ENCODE results near the gene FAAP100.
"Not testable (repeated sequence)": the region's sequence is repeated elsewhere in the genome, so short reads cannot be mapped to it uniquely, and the experiment has no call there.

The FAAP100 gene, protein sequence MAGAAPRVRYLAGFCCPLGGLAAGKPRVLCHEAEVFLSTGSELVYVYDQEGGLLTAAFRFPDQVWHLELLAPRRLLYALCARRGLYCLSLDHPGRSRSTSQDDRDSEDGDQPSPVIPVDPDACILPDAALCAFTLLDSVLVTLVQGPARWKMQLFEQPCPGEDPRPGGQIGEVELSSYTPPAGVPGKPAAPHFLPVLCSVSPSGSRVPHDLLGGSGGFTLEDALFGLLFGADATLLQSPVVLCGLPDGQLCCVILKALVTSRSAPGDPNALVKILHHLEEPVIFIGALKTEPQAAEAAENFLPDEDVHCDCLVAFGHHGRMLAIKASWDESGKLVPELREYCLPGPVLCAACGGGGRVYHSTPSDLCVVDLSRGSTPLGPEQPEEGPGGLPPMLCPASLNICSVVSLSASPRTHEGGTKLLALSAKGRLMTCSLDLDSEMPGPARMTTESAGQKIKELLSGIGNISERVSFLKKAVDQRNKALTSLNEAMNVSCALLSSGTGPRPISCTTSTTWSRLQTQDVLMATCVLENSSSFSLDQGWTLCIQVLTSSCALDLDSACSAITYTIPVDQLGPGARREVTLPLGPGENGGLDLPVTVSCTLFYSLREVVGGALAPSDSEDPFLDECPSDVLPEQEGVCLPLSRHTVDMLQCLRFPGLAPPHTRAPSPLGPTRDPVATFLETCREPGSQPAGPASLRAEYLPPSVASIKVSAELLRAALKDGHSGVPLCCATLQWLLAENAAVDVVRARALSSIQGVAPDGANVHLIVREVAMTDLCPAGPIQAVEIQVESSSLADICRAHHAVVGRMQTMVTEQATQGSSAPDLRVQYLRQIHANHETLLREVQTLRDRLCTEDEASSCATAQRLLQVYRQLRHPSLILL

DNA sequence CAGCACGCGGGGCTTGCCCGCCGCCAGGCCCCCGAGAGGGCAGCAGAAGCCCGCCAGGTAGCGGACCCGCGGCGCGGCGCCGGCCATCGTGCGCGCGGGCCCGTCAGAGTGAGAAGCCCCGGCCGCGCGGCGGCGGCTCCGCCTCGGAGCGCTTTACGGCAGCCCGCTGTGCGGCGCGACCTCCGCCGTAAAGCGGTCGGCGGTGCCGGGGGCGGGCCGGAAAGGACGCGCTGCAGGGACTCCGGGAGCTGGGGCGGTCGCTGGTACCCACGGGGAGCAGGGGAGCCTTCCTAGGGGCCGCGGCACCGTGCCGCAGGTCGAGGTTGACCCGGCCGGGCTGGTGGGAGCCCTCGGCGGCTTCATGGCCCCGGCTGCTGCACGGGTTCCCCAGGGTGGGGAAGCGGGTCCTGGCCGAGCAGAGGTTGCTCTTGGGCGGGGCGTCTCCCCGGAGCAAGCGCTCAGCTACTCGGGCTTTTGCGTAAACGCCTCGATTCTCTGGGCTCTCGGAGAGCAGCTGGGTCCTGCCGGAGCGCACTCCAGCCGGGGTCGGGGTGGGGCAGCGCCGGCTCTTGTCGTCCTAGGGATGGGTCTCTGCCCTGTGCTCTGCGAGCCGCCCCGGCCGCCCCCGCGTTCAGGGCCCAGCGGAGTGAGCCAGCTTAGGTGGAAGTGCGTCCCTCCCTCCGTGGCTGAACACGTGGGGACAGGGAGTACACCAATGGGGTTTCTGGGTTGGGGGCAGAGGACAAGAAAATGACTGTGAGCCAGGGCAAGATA, at the start of gene FAAP100:
Gene FAAP100, minus strand, starts transcription at position 110 of the 774 bp plus-strand sequence. Its CDS starts 23 bp downstream, at position 87.
- Mint-ChIP-seq H3K9me3 (no peaks in the 10 kb centered on the region), H3K36me3 (no peaks in the 10 kb centered on the region), H3K4me3 (peak within 1 kb of the TSS; percentile 92), H3K27ac (peak within 1 kb of the TSS; percentile 86), H3K27me3 (no peaks in the 10 kb centered on the region), H3K4me1 (peaks cover 40% of the 10 kb centered on the region)

DNA sequence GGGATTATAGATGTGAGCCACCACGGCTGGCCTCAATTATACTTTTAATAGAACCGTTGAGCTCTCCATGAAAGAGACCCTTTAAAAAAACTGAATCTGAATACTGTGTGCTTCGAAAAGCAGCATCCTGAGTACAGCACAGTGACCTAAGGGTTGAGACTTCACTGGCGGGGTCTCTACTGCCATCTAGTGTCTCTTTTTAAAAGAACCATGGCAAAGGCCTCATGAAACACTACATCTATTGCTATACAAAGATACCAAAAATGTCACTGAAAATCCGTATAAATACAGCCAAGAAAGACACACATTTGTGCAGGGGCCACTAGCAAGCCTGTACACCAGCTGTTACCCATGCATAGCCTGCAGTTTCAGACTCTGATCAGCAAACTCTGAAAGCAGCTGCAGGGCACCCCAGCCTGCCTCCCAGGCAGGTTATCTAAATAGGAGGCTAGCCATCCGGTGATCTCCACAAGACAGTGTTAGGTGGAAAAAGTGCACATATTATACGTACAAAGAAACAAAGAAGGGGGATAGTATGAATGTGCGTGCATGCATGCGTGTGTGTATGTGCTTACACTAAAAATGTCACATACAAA, 49.5 kb upstream of the FAAP100 start:
- peak overlapping the region; percentile 41 for H3K27ac Mint-ChIP-seq
- H3K9me3 Mint-ChIP-seq: no peaks in the 10 kb centered on the region
- no peaks in the 10 kb centered on the region for H3K27me3 Mint-ChIP-seq
- H3K4me1 Mint-ChIP-seq: peaks cover 6% of the 10 kb centered on the region
- no peak overlapping the region for H3K4me3 Mint-ChIP-seq
- H3K36me3 Mint-ChIP-seq: peaks cover 15% of the 10 kb centered on the region

DNA sequence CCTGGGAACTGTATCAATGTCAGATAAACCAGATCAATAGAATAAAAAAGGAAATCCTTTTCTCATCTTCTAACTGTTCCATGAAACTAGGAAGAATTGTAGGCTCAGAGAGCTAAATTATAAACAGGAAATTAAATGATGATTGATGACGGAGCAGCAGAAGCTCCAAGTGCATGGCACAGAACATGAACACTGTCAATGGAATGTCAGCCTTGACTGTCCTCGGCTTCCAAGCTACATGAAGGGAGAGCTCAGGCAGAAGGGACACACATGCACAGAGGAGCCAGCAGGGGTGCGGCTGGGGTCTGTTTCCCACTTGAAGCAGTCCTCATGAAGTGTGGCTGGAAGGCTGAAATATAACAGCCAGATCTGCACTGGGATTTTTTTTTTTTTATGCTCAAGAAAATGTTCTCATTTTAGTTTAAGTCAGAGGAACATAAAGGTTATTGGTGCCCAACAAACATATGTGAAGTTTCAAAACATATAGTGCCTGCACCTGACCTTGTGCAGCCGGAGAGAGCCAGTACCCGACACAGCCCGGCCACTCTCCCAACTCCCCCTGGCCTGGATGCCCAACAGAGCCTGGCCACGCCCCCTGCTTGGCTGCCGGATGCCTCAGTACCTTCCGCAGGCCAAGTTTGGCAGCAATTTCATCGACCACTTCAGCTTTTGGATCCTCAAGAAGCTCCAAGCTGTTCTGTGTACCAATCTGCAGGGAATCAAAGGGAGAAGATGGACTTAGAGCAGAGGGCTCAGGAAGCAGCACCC, 47.8 kb upstream of the FAAP100 start:
- Mint-ChIP-seq H3K36me3 (peaks cover 11% of the 10 kb centered on the region), H3K4me1 (peaks cover 6% of the 10 kb centered on the region)

DNA sequence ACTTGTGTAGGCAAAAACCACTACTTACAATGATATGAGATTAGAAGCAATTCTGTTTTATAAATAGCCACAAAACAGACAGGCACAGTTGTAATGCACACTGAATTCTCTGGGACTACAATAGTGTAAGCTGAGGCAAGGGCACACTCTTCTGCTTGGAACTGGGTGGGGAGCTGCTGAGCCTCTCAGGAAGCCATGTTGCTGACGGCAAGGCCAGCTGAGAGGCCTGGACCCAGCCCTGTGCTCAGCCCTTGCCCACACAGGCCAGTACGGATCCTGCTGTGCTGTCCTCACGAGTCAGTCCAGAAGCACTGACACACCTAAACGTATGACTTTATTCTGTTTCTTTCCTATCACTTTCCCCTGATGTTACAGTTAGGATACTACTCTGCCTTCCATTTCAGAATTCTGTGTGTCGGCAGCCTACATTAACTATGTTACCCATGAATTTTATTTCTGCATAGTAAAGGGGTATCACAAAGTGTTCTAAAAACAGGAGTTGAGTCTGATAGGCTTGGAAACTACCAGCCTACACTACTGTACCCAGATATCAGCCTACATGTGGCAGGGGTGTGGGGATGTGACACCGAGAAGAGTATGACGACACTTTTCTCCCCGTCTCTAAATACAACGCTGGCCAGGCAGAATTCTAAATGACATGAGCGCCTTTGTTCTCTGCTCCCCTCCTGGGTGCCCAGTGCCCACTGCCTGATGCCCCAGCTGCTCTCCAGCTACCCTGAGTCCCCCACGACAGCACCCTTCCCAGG, 41.1 kb upstream of the FAAP100 start:
- no peaks in the 10 kb centered on the region for H3K4me1 Mint-ChIP-seq
- H3K36me3 Mint-ChIP-seq: peaks cover 10% of the 10 kb centered on the region
- H3K9me3 Mint-ChIP-seq: no peaks in the 10 kb centered on the region
- no peak overlapping the region for H3K27ac Mint-ChIP-seq
- H3K27me3 Mint-ChIP-seq: no peaks in the 10 kb centered on the region
- no peak overlapping the region for H3K4me3 Mint-ChIP-seq

More for the DNA sequence above, 47.8 kb upstream of the FAAP100 start:
- H3K27ac Mint-ChIP-seq: no peak overlapping the region
- no peaks in the 10 kb centered on the region for H3K27me3 Mint-ChIP-seq
- no peak overlapping the region for H3K4me3 Mint-ChIP-seq
- H3K9me3 Mint-ChIP-seq: no peaks in the 10 kb centered on the region

DNA sequence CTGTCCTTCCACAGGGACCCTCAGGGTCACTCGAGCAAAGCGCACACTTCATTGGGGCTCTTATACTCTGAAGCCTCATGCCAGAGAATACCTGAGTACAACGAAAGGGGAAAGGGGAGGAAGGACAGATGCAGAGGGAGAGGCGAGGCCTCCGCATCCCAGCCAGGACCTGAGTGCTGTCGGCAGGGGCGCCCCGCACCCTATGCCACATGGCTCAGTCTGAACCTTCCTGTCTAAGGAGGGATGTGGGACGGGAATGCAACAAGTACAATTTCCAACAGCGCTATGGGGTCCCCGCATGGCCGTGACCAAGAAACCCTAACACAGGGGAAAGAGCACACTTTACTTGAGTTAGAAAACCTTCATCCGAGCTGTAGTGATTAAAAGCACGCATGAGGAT, 39.8 kb upstream of the FAAP100 start:
- Mint-ChIP-seq H3K27me3 (no peaks in the 10 kb centered on the region), H3K27ac (no peak overlapping the region), H3K4me3 (no peak overlapping the region), H3K9me3 (no peaks in the 10 kb centered on the region), H3K4me1 (no peaks in the 10 kb centered on the region), H3K36me3 (peaks cover 10% of the 10 kb centered on the region)

DNA sequence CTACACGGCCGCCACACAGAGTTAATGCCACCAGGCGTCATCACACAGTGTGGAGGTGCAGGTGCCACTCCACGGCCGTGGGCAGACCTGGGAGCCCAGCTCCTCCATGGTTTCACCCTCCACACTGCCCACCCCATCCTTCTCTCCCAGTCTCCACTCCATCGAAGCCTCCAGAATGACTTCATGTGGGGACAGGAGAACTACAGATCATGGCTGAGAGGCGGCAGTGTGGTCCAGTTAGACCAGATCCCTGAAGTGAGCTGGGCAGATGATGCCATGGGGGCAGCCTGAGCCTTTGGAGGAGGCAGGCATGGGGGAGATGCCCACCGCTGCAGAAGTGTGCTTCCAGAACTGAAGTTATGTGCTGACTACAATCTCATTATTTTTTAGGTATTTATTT, 38.0 kb upstream of the FAAP100 start:
- Mint-ChIP-seq H3K36me3 (peaks cover 19% of the 10 kb centered on the region), H3K4me3 (no peak overlapping the region), H3K4me1 (no peaks in the 10 kb centered on the region), H3K9me3 (no peaks in the 10 kb centered on the region), H3K27me3 (no peaks in the 10 kb centered on the region), H3K27ac (no peak overlapping the region)

DNA sequence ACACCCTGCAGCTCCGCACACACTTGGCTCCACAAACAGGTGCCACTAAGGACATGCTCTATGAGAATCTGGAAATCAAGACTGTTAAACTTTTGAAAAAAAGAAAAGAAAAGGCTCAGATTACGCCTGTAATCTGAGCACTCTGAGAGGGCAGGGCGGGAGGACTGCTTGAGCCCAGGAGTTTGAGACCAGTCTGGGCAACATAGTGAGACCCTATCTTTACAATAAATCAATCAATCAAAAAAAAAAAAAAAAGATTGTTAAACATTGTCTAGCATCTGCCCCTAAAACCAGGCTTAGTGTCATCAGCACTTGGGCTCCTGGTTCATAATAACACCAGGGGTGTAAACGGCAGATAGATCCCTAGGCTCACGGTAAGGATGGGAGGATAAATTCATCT, 37.5 kb upstream of the FAAP100 start:
- Mint-ChIP-seq H3K4me1 (no peaks in the 10 kb centered on the region), H3K36me3 (peaks cover 19% of the 10 kb centered on the region), H3K27ac (no peak overlapping the region), H3K27me3 (no peaks in the 10 kb centered on the region), H3K9me3 (no peaks in the 10 kb centered on the region), H3K4me3 (no peak overlapping the region)

DNA sequence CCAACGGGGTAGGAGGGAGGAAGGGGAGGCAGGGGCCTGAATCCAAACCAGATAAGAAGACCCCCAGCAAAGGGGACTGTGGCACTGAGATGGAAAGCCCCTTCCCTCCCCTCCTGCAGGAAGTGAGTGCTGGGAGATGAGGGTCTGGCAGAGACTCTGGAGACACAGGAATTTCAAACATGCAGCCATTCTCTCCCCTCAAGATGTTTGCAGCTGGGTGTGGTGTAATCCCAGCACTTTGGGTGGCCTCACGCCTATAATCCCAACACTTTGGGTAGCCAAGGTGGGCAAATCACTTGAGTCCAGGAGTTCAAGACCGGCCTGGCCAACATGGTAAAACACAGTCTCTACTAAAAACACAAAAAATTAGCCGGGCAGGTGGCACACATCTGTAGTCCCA, 33.9 kb upstream of the FAAP100 start:
- H3K27ac Mint-ChIP-seq: no peak overlapping the region
- no peak overlapping the region for H3K4me3 Mint-ChIP-seq
- no peaks in the 10 kb centered on the region for H3K27me3 Mint-ChIP-seq
- peaks cover 14% of the 10 kb centered on the region for H3K36me3 Mint-ChIP-seq
- H3K4me1 Mint-ChIP-seq: no peaks in the 10 kb centered on the region
- no peaks in the 10 kb centered on the region for H3K9me3 Mint-ChIP-seq

DNA sequence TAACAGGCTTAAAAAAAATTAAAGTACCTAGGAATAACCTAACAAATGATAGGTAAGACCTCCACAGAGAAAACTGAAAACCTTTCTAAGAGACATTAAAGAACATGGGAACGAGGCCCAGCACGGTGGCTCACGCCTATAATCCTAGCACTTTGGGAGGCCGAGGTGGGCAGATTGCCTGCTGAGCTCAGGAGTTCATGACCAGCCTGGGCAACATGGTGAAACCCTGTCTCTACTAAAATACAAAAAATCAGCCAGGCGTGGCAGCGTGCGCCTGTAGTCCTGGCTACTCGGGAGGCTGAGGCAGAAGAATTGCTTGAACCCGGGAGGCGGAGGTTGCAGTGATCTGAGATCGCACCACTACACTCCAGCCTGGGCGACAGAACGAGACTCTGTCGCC, 32.6 kb upstream of the FAAP100 start:
- H3K27ac Mint-ChIP-seq, H3K9me3 Mint-ChIP-seq, H3K4me1 Mint-ChIP-seq, H3K27me3 Mint-ChIP-seq, H3K4me3 Mint-ChIP-seq: not testable (repeated sequence)
- H3K36me3 Mint-ChIP-seq: peaks cover 11% of the 10 kb centered on the region

DNA sequence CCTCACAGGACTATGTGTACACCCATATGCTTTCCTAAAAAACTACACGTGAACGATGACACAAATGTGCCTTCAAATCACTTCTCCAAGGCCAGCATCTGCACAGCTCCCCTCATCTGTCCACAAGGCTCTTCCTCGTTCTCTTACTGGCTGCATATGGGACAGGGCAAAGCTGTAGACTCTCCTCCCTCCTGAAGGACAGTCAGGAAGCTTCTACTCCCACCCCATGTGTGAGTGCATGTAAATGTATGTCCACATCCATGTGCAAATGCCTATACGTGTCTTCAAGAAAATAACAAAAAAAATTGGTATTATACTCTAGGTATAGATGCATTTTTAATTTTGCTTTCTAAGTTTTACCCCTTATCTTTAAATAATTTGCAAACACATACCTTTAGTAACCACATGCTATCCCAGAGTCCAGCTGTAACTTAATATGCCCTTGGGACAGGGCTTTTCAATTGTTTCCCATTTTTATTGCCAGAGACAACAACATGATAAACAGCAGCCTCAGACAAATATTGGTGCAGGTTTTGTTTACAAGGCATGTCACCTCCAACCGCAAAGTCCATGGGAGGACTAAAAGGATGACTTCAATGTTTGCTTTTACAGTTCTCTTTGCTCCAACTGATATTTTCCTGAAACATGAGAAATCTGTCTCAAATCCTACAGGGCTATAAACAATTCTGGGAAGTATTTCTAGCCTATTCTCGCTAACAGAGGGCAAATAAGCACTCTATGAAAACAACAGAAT, 31.6 kb upstream of the FAAP100 start:
- H3K27me3 Mint-ChIP-seq: no peaks in the 10 kb centered on the region
- peaks cover 10% of the 10 kb centered on the region for H3K36me3 Mint-ChIP-seq
- no peaks in the 10 kb centered on the region for H3K9me3 Mint-ChIP-seq
- no peak overlapping the region for H3K4me3 Mint-ChIP-seq
- H3K4me1 Mint-ChIP-seq: peaks cover 9% of the 10 kb centered on the region
- H3K27ac Mint-ChIP-seq: no peak overlapping the region

DNA sequence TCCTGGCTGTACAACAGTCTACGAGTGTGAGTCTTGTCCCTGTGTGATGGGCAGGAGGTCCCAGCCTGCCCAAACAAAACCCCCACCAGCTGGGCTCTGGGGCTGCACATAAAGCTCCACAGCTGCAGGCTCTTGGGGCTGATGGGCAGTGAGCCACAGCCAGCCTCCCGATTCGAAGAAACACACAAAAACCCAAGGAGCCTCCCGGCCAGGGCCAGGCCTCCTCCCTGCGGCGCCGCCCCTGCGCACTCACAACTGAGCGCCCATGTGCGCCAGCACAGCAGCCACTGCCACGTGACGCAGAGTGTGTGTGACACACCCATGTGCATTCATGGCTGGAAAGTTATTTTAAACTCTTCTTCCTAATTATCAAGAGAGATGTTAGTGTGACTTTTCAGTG, 30.6 kb upstream of the FAAP100 start:
- H3K4me1 Mint-ChIP-seq: peaks cover 18% of the 10 kb centered on the region
- no peaks in the 10 kb centered on the region for H3K9me3 Mint-ChIP-seq
- H3K4me3 Mint-ChIP-seq: no peak overlapping the region
- peaks cover 12% of the 10 kb centered on the region for H3K36me3 Mint-ChIP-seq
- H3K27me3 Mint-ChIP-seq: no peaks in the 10 kb centered on the region
- no peak overlapping the region for H3K27ac Mint-ChIP-seq

DNA sequence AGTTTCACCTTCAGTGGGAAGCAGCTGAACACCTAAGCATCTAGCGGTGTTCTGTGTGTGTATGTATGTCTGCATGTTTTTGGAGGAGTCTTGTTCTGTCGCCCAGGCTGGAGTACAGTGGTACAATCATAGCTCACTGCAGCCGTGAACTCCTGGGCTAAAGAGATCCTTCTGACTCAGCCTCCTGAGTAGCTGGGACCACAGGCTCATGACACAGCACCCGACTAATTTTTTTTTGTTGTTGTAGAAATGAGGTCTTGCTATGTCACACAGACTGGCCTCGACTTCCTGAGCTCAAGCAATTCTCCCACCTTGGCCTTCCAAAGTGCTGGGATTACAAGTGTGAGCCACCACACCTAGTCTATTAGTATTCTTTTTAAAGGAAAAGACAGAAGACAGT, 30.2 kb upstream of the FAAP100 start:
- no peaks in the 10 kb centered on the region for H3K27me3 Mint-ChIP-seq
- no peak overlapping the region for H3K4me3 Mint-ChIP-seq
- no peak overlapping the region for H3K27ac Mint-ChIP-seq
- no peaks in the 10 kb centered on the region for H3K9me3 Mint-ChIP-seq
- H3K36me3 Mint-ChIP-seq: peaks cover 12% of the 10 kb centered on the region
- H3K4me1 Mint-ChIP-seq: peaks cover 22% of the 10 kb centered on the region

DNA sequence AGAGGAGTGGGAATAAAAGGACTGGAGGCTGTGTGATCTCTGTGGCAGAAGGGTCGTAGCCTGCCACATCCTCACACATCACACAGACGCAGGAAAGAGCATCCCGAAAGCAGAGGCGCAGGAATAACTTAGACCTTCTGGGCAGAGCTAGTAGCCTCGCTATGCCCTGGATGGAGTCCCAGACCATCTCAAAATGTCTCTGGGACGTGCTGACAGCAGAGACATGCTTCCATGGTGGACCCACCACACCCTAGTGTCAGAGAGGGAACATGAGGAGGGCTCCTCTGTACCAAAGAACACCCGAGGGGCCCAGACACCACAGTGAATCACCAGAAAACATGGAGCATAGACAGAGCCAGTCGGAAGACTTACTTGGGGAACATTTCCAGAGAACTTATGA, 29.6 kb upstream of the FAAP100 start:
- Mint-ChIP-seq H3K4me3 (no peak overlapping the region), H3K27ac (no peak overlapping the region)

More for the DNA sequence above, 29.6 kb upstream of the FAAP100 start:
- Mint-ChIP-seq H3K36me3 (peaks cover 10% of the 10 kb centered on the region), H3K9me3 (no peaks in the 10 kb centered on the region), H3K27me3 (no peaks in the 10 kb centered on the region), H3K4me1 (peaks cover 24% of the 10 kb centered on the region)

Data from activated naive CD4-positive, alpha-beta T cell treated with anti-CD3 and anti-CD28 coated beads, Interleukin-2, amount 50 U/mL, for 24 hours (primary cell).